Limb (tissue), 2 donors: ENCODE data around the gene NR4A1.

Source experiments
- DNase-seq, 2 donors: peaks; one replicate each; pipeline ENCODE4 v3.0.0-alpha.2; 2016; ENCODE audit errors: extremely low spot score in 2 of 2

The NR4A1 gene

GRCh38 chr12:52018433-52019112 is 32.7 kb upstream of the NR4A1 start:
- no peak for DNase-seq

GRCh38 chr12:52019113-52019770 is 32.0 kb upstream of the NR4A1 start:
- no peak for DNase-seq

GRCh38 chr12:52020539-52021336 is 30.5 kb upstream of the NR4A1 start:
- DNase-seq = no peak

- peak in 1 of 2 donors; percentile 55 for DNase-seq
These were observed 28.4 kb upstream of the NR4A1 start for GRCh38 chr12:52022841-52023181.

GRCh38 chr12:52023182-52023975 is 27.9 kb upstream of the NR4A1 start:
- DNase-seq = peak; percentile 73 to 92

GRCh38 chr12:52023976-52024688 is 27.1 kb upstream of the NR4A1 start:
- DNase-seq = no peak

- no peak for DNase-seq
These were observed 26.4 kb upstream of the NR4A1 start for GRCh38 chr12:52024845-52025230.

GRCh38 chr12:52026263-52026662 is 25.0 kb upstream of the NR4A1 start:
- no peak for DNase-seq

GRCh38 chr12:52027085-52027843 is 24.0 kb upstream of the NR4A1 start:
- DNase-seq = no peak

- DNase-seq = peak in 1 of 2 donors; percentile 58
These were observed 21.6 kb upstream of the NR4A1 start for GRCh38 chr12:52029685-52030084.

GRCh38 chr12:52032446-52032803 is 18.8 kb upstream of the NR4A1 start:
- peak in 1 of 2 donors; percentile 71 for DNase-seq

- peak; percentile 97 to 98 for DNase-seq
These were observed 18.3 kb upstream of the NR4A1 start for GRCh38 chr12:52032804-52033445.

GRCh38 chr12:52033446-52034140 is 17.6 kb upstream of the NR4A1 start:
- DNase-seq = no peak

- no peak for DNase-seq
These were observed 16.1 kb upstream of the NR4A1 start for GRCh38 chr12:52035190-52035589.

- DNase-seq = no peak
These were observed 15.3 kb upstream of the NR4A1 start for GRCh38 chr12:52035926-52036325.

- DNase-seq = peak; percentile 87 to 91
These were observed 14.6 kb upstream of the NR4A1 start for GRCh38 chr12:52036587-52037171.

GRCh38 chr12:52037248-52037861 is 13.9 kb upstream of the NR4A1 start:
- DNase-seq = peak in 1 of 2 donors; percentile 82

GRCh38 chr12:52038447-52038846 is 12.8 kb upstream of the NR4A1 start:
- DNase-seq = no peak
